G401 (cell line): ENCODE results near the gene NXN. TPM values are rescaled to one million over a fixed set of nuclear protein-coding genes. Genes with fewer than 3 reads are reported as not detected.
"Not testable (repeated sequence)": the region's sequence is repeated elsewhere in the genome, so short reads cannot be mapped to it uniquely, and the experiment has no call there.

Source experiments
- DNase-seq: peaks from one replicate; pipeline ENCODE4 v3.0.0-alpha.2; 2015; ENCODE audit warnings: low spot score
- in situ Hi-C: cut with HindIII; loops from 2 replicates; pipeline ENCODE4 v1.10.0; 2016; ENCODE audit warnings: low sequenced_read_pairs, mixed read lengths
- total RNA-seq: library from RNA; depleted of rRNA; stranded (reverse); fragments of >200 nt; shearing (Covaris generic); gene quantifications from 2 replicates; pipeline ENCODE4 v1.2.3, GENCODE V29; 2014

NXN gene
- total RNA-seq, 1 experiment from 2014 or later = 147 TPM

DNA sequence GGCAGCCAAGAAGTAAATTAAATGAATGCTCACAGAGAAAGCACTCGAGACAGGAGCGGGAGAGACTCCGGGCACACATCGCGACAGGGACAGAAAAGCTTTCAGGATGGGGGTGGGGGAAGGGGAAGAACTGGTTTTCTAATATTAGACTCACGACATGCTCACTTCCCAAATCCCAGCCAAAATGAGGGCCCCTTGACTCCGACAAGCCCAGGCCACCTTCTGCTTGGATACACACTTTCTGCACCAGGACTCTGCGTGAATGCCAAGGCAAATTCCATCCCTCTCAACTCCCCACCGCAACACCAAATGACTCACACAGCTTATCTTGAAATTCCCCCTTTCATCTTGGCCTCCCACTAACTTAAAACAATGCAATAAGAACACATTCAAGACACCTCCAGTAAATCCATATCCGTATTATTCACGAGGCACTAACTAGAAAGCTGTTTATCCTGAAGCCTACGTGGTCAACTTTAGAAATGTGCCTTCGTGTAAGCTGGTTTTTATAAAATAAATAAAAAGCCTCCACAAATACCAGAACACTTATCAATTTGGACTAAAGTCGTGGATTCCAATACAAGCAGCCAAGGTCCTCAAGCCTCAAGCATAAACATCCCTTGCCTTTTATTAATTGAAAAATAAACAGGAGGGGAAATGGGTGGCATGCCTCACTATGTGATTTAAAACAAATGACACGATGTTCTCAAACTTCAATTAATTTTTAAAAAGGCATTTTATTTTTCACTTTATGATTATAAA, 46.1 kb downstream of the NXN start:
- in situ Hi-C loops = no loop called here
- no peak for DNase-seq

GRCh38 chr17:930258-930657, 49.3 kb downstream of the NXN start:
- in situ Hi-C loops = no loop called here
- no peak for DNase-seq

DNA sequence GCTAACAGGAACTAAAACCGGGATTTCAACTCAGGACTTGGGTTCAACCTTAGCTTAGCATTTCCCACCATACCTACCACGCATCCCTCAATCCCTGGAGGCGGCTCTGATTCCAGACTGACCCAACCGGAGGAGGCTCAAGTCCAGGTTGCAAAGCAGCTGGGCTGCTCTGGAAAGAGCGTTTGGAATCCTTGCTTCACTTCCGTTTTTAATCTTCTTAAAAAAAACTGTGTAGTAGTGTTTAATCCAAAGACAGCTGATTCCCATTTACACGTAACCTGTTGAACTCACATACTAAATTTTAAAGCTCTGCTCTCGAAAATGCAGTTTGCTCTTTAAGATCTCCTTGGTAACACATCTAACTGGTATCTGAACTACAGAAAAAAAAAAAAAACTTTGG, 50.0 kb downstream of the NXN start:
- in situ Hi-C loops = no loop called here

GRCh38 chr17:927611-928461, 51.7 kb downstream of the NXN start:
- DNase-seq = no peak
- in situ Hi-C loops = no loop called here

More for the DNA sequence above, 50.0 kb downstream of the NXN start:
- DNase-seq = no peak

DNA sequence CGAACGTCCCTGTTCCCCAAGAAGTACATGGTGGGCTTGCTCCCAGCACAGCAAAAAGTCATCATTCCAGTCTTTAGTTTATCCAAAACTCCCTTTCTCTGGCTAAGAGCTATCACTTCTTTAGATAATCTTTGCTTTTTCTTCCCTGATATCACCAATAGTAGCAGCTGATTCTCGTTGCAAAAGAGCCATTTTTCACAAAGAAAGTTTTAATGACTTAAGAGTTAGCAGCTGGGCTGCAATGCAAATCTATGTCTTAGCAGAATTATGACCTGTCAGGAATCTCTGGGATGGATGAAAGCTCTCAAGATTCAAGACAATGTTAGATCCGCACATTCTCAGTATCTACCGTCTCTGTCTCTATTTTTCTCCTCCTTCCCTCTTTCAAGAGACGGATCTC, 53.8 kb downstream of the NXN start:
- DNase-seq = no peak
- in situ Hi-C loops = no loop called here

DNA sequence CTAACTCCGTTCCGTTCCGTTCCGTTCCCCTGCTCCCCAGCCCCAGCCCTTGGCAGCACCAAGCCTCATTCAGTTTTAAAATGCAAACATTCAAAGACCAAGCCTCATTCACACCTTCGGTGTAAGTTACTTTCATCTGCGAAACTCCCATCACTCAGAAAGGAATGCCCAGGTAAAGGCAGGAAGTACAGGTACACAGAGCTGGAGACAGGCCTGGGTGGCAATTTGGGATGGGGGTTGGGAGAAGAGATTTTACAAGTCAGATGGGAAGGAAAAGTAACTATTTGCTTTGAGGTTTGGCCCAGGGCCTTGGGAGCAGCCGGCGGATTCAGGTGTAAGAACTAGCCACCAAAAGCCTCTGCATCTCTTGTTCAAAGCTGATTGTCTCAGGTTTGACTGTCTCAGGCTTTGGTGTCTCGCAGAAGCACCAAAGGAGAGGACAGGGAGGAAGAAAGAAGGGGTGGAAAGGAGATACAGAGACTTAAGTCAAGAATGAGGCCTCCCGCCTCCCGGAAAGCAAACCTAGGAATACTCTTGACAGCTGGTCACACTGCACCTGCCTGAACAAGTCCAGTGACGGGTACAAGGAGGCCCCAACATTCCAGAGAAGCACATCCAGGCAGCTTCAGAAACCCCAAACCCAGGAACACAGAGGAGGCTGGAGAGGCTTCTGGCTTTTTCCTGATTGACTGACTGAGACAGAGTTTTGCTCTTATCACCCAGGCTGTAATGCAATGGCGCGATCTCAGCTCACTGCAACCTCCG, 54.7 kb downstream of the NXN start:
- in situ Hi-C loops = no loop called here

DNA sequence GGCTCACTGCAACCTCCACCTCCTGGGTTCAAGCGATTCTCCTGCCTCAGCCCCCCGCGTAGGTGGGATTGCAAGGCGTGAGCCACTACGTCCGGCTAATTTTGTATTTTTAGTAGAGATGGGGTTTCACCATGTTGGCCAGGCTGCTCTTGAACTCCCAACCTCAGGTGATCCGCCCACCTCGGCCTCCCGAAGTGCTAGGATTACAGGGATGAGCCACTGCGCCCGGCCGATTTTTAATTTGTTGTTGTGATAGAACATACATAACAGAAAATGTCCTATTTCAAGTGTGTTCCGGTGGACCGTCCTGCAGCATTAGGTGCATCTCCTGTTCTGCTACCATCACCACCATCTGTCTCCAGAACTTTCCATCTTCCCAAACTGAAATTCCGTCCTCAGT, 55.3 kb downstream of the NXN start:
- in situ Hi-C loops, DNase-seq: not testable (repeated sequence)

More for the DNA sequence above, 54.7 kb downstream of the NXN start:
- no peak for DNase-seq

- no peak for DNase-seq
- in situ Hi-C loops = no loop called here
Observed at GRCh38 chr17:923633-924032, 55.9 kb downstream of the NXN start.

GRCh38 chr17:921161-921560, 58.4 kb downstream of the NXN start:
- DNase-seq = no peak
- in situ Hi-C loops = no loop called here

GRCh38 chr17:920190-920589, 59.4 kb downstream of the NXN start:
- in situ Hi-C loops = no loop called here
- no peak for DNase-seq

DNA sequence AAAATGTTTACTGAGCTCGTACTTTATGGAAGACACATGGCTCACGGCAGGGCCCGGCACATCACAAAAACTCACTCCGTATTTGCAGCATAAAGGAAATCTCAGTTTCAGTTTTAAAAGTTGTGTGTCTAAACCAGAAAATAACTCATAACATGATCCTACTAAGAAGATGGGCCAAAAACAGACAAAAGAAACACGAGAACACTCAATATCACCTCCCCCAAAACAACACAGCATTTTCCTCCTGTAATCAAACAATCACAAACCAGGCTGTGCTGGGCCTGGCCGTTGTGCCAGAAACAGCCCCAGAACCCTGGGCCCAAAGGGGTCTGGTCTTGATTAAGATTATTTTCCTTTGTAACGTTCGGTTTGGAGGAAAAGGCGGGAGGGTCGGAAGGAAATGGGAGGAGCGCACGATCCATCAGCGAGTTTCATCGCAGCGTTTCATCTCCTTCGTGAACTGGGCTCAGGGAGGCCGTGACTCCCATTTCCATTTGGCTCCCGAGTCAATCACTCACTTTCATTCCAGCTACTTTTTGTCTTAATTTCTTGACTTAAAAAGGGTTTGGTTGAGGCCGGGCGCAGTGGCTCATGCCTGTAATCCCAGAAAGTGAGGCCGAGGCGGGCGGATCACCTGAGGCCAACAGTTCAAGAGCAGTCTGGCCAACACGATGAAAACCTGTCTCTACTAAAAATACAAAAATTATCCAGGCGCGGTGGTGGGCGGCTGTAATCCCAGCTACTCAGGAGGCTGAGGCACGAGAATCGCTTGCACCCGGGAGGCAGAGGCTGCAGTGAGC, 61.4 kb downstream of the NXN start:
- DNase-seq = no peak
- in situ Hi-C loops = no loop called here

DNA sequence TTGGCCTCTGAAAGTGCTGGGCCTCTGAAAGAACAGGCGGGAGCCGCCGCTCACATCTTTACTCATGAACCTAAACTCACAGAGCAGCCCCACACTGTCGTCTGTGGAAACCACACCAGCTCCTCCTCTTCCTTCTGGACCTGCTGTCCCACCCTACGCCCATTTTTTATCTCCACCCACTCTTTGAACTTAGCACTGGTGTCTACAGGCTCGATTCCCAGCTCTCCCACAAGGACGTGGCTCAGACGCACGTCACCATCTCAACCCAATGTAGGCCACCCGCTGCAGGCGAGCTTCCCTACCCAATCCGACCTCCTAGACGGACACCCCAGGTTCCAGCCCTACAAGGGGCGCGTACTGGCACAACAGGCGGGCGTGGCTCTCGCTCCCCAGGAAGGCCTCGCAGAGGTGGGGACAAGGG, 62.2 kb downstream of the NXN start:
- no peak for DNase-seq
- in situ Hi-C loops = no loop called here

DNA sequence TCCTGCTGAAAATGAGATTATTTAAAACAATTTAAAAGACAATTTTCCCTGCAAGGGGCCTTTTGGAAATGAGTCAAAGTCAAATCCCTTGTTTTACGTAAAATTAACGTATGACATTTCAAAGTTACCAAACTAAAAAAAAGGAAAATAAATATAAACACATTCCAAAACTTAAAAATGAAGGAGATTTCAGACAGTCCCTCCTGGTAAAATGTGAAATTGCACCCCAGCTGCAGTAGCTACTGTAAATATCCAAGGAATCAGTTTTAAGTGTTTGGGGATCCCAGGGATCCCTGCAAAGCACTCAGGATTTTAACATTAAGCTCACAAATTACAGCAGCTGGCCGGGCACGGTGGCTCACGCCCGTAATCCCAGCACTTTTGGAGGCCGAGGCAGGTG, 63.3 kb downstream of the NXN start:
- in situ Hi-C loops = no loop called here
- DNase-seq = no peak

GRCh38 chr17:915538-916201, 63.9 kb downstream of the NXN start:
- no peak for DNase-seq
- in situ Hi-C loops = no loop called here

- DNase-seq = no peak
- in situ Hi-C loops = no loop called here
Observed at GRCh38 chr17:914561-914960, 65.0 kb downstream of the NXN start.

GRCh38 chr17:913207-913606, 66.4 kb downstream of the NXN start:
- in situ Hi-C loops = no loop called here
- DNase-seq = no peak

GRCh38 chr17:909642-910323, 69.8 kb downstream of the NXN start:
- DNase-seq = no peak
- in situ Hi-C loops = no loop called here

GRCh38 chr17:907725-908124, 71.9 kb downstream of the NXN start:
- in situ Hi-C loops = no loop called here
- DNase-seq = no peak
